Right renal cortex interstitium (tissue), 3 donors: ENCODE results near the gene SFRP5. TPM values are rescaled to one million over a fixed set of nuclear protein-coding genes. Genes with fewer than 3 reads are reported as not detected.

Experiments
- DNase-seq, 3 donors: peaks; one replicate each; pipeline ENCODE4 v3.0.0-alpha.2; 2013; ENCODE audit warnings: low read depth in 3 of 3, low spot score in 2 of 3
- polyA plus RNA-seq, 3 donors: library from polyadenylated mRNA; unstranded; fragments of 120-200 nt; gene quantifications; one replicate each; pipeline ENCODE4 v1.2.1, GENCODE V29; 2013; ENCODE audit not compliant: insufficient read length in 3 of 3

SFRP5 gene
- polyA plus RNA-seq, 3 donors = 0.07 to 0.16 (median 0.08) TPM

- DNase-seq = no peak
Measured at GRCh38 chr10:97766996-97767924, 4.5 kb downstream of the SFRP5 start.

DNA sequence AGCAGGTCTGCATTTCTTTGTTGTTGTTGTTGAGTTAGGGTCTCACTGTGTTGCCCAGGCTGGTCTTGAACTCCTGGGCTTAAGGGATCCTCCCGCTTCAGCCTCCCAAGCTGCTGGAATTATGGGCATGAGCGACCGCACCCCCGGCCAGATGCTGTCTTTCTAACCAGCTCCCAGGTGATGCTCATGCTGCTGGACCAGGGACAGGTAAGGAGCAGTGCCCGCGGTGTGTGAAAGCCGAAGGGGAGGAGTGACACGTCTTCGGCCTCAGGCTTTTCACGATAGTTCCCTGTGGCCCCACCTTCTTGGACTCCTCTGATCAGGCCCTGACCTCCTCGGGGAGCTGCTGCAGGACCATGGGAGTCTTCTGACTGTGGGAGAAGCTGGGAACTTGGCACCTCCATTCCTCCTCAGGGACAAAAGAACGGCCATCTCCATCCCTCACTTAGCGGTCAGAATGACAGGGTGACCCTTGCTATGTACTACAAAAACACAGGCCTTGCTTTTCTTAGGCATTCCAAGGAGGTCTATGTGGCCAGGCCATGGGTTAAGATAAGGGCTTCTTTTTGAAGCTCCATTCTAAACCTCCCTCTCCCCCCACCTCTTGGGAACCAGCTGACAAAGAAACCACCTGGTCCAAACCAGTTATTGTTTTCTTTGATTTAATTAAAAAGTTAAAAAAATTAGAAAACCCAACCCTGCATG lies 5.5 kb downstream of the SFRP5 start:
- DNase-seq = no peak

- DNase-seq = no peak
Measured at GRCh38 chr10:97765201-97765600, 6.6 kb downstream of the SFRP5 start.

GRCh38 chr10:97764519-97764931 lies 7.3 kb downstream of the SFRP5 start:
- DNase-seq = no peak

GRCh38 chr10:97763947-97764346 lies 7.9 kb downstream of the SFRP5 start:
- DNase-seq = no peak

- DNase-seq = no peak
Measured at GRCh38 chr10:97763411-97763810, 8.4 kb downstream of the SFRP5 start.

DNA sequence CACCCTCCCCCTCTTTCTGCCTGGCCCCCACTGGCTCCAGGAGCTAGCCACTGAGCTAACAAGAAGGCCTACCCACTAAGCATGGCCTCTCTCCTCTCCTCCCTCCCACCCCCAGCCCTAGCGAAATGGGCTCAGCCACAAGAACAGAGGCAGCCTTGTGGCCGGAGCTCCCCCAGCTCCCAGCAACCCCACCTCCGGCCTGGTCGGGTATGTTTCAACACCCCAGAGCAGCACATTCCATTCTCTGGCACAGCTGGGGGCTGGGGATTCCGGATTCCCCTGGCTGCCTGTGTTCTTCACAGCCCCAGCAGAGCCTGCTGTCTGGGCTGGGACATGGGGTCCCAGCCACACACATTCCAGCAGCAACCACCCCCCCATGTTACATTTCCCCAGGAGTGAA lies 9.0 kb downstream of the SFRP5 start:
- no peak for DNase-seq

GRCh38 chr10:97762056-97762455 lies 9.7 kb downstream of the SFRP5 start:
- no peak for DNase-seq

- DNase-seq = no peak
Measured at GRCh38 chr10:97761331-97761865, 10.4 kb downstream of the SFRP5 start.

DNA sequence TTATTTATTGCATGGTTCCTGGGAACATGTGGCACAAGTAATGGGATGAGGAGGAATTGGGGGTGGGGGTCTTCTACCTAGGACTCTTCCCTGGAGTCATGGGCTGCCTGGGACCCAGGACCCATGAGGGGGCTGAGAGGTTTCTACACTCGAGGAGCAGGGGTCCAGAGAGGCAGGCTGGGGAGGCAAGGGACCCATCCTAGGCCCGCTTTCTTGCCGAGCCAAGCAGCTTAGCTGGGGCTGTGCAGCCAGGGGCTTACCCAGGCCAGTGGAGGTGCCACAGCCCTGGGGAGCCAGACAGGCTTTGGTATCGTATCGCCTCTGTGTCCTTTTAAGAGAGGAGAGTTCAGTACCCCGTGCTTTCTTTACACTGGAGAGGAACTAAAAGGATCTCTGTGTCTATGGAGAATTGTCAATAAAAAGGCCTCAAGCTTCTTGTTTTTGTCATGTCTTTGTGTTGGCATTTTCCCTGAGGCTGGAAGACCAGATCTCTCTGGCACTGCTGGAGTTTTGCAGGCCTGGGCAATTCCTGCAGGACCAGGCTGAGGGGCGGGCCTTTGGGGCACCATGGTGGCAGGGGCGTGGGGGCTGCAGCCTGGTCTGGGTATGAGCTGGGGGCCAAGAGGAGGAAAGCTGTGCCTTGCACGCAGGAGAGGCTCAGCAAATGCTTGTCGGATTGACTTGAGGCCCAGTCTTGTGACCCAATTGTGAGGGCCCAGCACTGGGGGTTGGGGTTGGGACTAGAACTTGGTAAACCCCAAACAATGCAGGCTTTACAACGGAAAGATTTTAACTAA lies 11.1 kb downstream of the SFRP5 start:
- no peak for DNase-seq

- DNase-seq = no peak
Measured at GRCh38 chr10:97759946-97760345, 11.9 kb downstream of the SFRP5 start.

DNA sequence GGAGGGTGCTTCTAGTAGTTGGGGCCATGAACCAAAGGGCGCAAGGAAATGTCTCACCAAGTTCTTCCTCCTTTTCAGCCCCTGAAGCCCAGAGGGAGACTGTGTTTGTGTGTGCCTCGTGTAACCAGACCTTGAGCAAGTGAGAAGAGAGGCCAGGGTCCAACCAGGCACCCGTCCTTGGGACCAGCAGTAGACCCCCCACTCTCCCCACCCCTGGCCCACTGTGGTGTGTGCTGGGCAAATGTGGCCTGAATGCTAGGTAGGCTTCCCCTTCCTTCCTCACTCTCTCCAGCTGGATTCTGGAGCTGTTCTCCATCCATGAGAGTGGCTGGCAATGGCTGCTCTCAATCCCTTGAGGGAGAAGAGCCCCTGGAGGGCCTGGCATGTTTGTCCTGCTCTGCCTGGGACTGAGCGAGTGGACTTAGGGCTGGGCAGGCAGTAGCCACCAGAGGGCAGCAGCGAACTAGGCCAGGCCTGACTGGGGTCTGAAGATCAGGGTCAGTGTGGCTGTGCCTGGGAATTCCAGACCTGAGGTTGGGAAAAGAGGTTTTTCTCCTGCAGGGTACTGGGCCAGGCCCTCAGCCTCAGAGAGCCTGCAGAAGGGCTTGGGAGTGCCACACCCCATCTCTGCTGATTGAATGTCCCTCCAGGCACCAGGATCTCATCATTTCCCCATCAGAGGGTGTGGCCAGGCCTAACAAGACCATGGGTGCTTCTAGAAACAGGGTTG lies 12.5 kb downstream of the SFRP5 start:
- DNase-seq = peak in 1 of 3 donors; percentile 43

DNA sequence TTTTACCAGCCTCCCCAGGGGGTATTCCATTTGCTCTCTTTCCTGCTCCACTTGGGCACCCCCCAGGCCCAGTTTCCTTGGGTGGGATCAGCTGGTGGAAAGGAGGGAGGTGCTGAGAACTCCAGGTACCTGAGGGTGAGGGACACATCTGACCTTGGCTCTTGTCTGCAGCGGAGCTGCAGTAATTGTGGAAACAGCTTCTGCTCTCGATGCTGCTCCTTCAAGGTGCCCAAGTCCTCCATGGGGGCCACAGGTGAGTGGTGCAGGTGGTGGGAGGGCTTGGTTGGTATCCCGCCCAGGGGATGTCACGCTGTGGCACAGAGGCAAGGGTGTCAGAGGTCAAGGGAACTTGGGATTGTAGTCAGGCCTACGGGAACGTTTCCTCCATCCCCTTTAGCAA lies 14.3 kb downstream of the SFRP5 start:
- DNase-seq = no peak

GRCh38 chr10:97755718-97756117 lies 16.1 kb downstream of the SFRP5 start:
- no peak for DNase-seq

DNA sequence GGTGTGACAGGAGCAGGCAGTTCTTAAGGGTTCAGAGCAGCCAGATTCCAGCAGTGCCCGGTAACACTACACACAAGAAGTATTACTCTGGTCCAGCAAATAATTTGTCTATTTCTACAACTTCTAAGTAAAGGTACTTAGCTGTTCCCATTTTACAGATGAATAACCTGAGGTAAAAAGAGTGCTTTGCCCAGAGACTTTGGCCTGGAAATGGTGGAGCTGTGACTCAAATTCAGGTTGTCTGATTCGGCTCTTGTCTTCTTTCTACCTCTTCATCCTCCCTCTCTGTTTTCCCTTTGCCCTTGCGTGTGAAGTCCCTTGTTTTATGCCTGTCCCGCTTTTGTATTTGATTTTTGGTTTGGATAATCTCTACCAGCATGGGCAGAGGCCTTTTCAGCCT lies 17.1 kb downstream of the SFRP5 start:
- DNase-seq = no peak

- no peak for DNase-seq
Measured at GRCh38 chr10:97752956-97753355, 18.8 kb downstream of the SFRP5 start.

DNA sequence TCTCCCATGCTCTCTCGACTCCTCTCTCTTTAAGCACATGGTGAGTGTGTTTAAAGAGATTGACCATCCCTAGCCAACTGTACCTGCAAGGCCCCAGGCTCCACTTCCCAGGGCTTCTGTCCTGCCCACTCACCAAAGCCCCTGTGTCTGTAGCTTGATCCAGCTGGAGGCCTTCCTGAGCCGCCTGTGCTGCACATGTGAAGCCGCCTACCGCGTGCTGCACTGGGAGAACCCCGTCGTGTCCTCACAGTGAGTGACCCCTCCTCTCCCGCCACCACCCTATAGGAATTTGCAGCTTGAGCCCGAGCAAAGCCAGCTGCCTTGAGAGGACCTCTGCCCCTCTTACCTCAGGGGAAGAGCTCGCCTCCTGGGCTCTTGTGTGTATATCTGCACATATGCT lies 23.7 kb downstream of the SFRP5 start:
- DNase-seq = no peak

DNA sequence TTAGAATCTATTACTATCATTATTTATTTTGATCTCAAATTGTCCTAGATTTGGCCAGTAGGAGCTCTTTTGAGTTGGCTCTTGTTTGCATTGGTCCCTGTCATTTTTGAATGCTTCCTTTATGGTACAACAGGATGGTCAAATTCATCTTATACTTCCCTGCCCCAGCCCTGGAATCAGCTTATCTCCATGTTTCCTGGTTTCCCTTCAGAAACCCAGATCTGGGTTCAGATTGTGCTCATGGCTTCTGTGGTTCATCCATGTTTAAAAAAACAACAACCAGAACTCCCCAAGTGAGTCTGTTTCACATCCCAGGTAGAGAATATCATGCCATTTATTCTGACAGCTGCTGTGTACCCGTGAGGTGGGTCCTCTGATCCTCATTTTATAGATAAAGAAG lies 24.2 kb downstream of the SFRP5 start:
- no peak for DNase-seq

GRCh38 chr10:97744405-97745035 lies 27.3 kb downstream of the SFRP5 start:
- DNase-seq = no peak
